Activated CD8-positive, alpha-beta T cell treated with anti-CD3 and anti-CD28 coated beads, Interleukin-2, amount 10 ng/mL, durations not matched to agents 7 days and 5 days (primary cell): ENCODE measurements around the gene CCR1. TPM values are rescaled to one million over a fixed set of nuclear protein-coding genes. Genes with fewer than 3 reads are reported as not detected.

Experiments used
- ATAC-seq: fragments of 150-1000 bp; cut with Tn5 transposase; one replicate; pipeline ENCODE4 v1.10.0; 2021; ENCODE audit warnings: moderate library complexity
- CTCF ChIA-PET: fragments of 350-600 bp; sonication (Branson Sonifier 250); formaldehyde crosslinking; loops from one replicate; lab custom pipeline; 2021; ENCODE audit warnings: antibody characterized with exemption; lab: Charles Lee
- POLR2A ChIA-PET: fragments of 350-600 bp; sonication (Branson Sonifier 250); formaldehyde crosslinking; loops from one replicate; lab custom pipeline; 2021; ENCODE audit warnings: antibody characterized with exemption; lab: Charles Lee
- DNase-seq: peaks from one replicate; pipeline ENCODE4 v3.0.0-alpha.2; 2020
- H3K27ac Mint-ChIP-seq: one replicate; pipeline ENCODE4 v1.8.0; 2021; ENCODE audit warnings: mild to moderate bottlenecking, mixed read lengths
- H3K27me3 Mint-ChIP-seq: one replicate; pipeline ENCODE4 v1.8.0; 2021; ENCODE audit warnings: low read depth, mixed read lengths
- H3K36me3 Mint-ChIP-seq: one replicate; pipeline ENCODE4 v1.8.0; 2021; ENCODE audit warnings: low read depth, mixed read lengths
- H3K4me1 Mint-ChIP-seq: one replicate; pipeline ENCODE4 v1.8.0; 2021; ENCODE audit warnings: low read depth, mixed read lengths
- H3K4me3 Mint-ChIP-seq: one replicate; pipeline ENCODE4 v1.8.0; 2021; ENCODE audit warnings: mild to moderate bottlenecking, mixed read lengths
- H3K9me3 Mint-ChIP-seq: one replicate; pipeline ENCODE4 v1.8.0; 2022; ENCODE audit warnings: mixed read lengths; ENCODE audit not compliant: insufficient read depth
- total RNA-seq, 2 experiments: library from RNA; stranded (reverse); gene quantifications; one replicate each; pipeline ENCODE4 v1.2.3, GENCODE V29; 2021

The CCR1 gene
- total RNA-seq, 2 experiments from 2014 or later, result 41.4 to 41.5 TPM

GRCh38 chr3:46231323-46231722, 23.2 kb upstream of the CCR1 start:
- ATAC-seq (no peak), DNase-seq (no peak)
- H3K4me1 Mint-ChIP-seq, result peaks cover 17% of the 10 kb centered on the region
- ChIA-PET POLR2A (no interaction called here), CTCF (interaction anchor here (0.7 kb wide), 1 partner anchor 138 kb away, joined by 4 read pairs; no protein-coding TSS in a partner anchor)
- peaks cover 9% of the 10 kb centered on the region for H3K27me3 Mint-ChIP-seq
- no peak overlapping the region for H3K4me3 Mint-ChIP-seq
- peaks cover 4% of the 10 kb centered on the region for H3K9me3 Mint-ChIP-seq
- H3K27ac Mint-ChIP-seq, result no peak overlapping the region
- peaks cover 3% of the 10 kb centered on the region for H3K36me3 Mint-ChIP-seq

- ChIA-PET CTCF (interaction anchor here (1.0 to 1.3 kb wide), 4 partner anchors 14 to 401 kb away, joined by 3 to 7 read pairs (median 6); no protein-coding TSS in a partner anchor), POLR2A (no interaction called here)
- Mint-ChIP-seq H3K4me3 (no peak overlapping the region), H3K27me3 (peaks cover 14% of the 10 kb centered on the region), H3K9me3 (peaks cover 7% of the 10 kb centered on the region), H3K36me3 (peaks cover 5% of the 10 kb centered on the region), H3K4me1 (peaks cover 13% of the 10 kb centered on the region), H3K27ac (no peak overlapping the region)
- no peak for DNase-seq
- ATAC-seq, result peak; percentile 36
Observed at GRCh38 chr3:46228260-46229242, 20.4 kb upstream of the CCR1 start.

- Mint-ChIP-seq H3K4me3 (no peak overlapping the region), H3K36me3 (peaks cover 18% of the 10 kb centered on the region), H3K27ac (peak overlapping the region; percentile 20), H3K4me1 (peaks cover 31% of the 10 kb centered on the region), H3K9me3 (peaks cover 25% of the 10 kb centered on the region), H3K27me3 (peaks cover 8% of the 10 kb centered on the region)
- ChIA-PET POLR2A (no interaction called here), CTCF (interaction anchor here (0.8 to 3.0 kb wide), 5 partner anchors 15 to 266 kb away, joined by 3 to 9 read pairs (median 4); partner anchors contain the start of gene CCR1)
- ATAC-seq (no peak), DNase-seq (no peak)
Observed at GRCh38 chr3:46222435-46223161, 14.5 kb upstream of the CCR1 start.

DNA sequence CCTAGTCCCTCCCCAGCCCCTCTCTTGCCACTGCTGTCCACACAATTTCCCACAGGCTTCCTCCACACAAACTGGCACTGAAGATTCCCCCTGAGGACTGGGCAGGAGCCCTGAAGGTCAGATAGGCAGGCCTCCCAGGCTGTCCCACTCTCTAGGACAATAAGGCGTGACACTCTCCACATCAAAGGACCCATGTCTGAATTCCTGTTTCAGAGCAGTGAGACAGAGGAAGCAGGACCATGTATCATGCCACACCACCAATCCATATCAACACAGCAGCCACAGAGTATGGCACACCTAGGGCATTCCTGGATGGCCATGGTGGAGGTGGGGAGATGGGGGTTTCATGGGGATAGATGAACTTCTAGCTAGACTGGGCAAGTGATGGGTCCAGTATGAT, 13.8 kb upstream of the CCR1 start:
- ChIA-PET CTCF (interaction anchor here (0.9 to 3.0 kb wide), 3 partner anchors 14 to 267 kb away, joined by 3 to 9 read pairs (median 5); partner anchors contain the start of gene CCR1), POLR2A (no interaction called here)
- Mint-ChIP-seq H3K9me3 (peaks cover 29% of the 10 kb centered on the region), H3K4me1 (peaks cover 38% of the 10 kb centered on the region), H3K4me3 (no peak overlapping the region), H3K27me3 (peaks cover 8% of the 10 kb centered on the region), H3K27ac (peak overlapping the region; percentile 9), H3K36me3 (peaks cover 20% of the 10 kb centered on the region)
- DNase-seq (no peak), ATAC-seq (no peak)

DNA sequence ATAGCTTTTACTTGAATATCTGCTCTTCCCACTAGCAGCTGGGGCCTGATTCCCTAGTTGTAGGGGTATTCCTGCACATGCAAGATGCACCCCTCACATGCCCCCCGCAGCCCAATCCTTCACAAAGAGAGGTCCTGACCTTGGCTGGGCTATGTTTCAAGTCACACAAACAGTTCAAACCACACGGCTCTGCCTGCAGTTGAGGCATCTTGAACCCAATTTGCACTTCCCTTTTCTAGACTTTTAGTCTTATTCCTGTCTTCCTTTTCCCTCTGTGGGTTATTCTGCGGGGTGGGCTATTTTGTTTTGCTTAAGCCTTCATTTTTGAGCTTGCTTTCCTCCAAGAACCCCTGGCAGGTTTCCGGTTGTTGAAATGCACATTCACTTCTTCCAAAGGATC, 13.3 kb upstream of the CCR1 start:
- H3K27me3 Mint-ChIP-seq, result peaks cover 6% of the 10 kb centered on the region
- no peak overlapping the region for H3K4me3 Mint-ChIP-seq
- ATAC-seq (no peak), DNase-seq (no peak)
- peaks cover 17% of the 10 kb centered on the region for H3K36me3 Mint-ChIP-seq
- H3K27ac Mint-ChIP-seq, result peak overlapping the region; percentile 9
- CTCF ChIA-PET, result interaction anchor here (3.0 kb wide), 1 partner anchor 13 kb away, joined by 9 read pairs; the partner anchor contains the start of gene CCR1
- peaks cover 26% of the 10 kb centered on the region for H3K9me3 Mint-ChIP-seq
- peaks cover 42% of the 10 kb centered on the region for H3K4me1 Mint-ChIP-seq
- POLR2A ChIA-PET, result no interaction called here

GRCh38 chr3:46218196-46218709, 10.1 kb upstream of the CCR1 start:
- H3K4me1 Mint-ChIP-seq, result peaks cover 46% of the 10 kb centered on the region
- ATAC-seq (no peak), DNase-seq (no peak)
- H3K27ac Mint-ChIP-seq, result no peak overlapping the region
- H3K36me3 Mint-ChIP-seq, result peaks cover 20% of the 10 kb centered on the region
- POLR2A ChIA-PET, result no interaction called here
- no peak overlapping the region for H3K4me3 Mint-ChIP-seq
- H3K27me3 Mint-ChIP-seq, result no peaks in the 10 kb centered on the region
- H3K9me3 Mint-ChIP-seq, result peaks cover 22% of the 10 kb centered on the region
- CTCF ChIA-PET, result interaction anchor here (0.6 to 7.2 kb wide), 7 partner anchors 10 to 432 kb away, joined by 3 to 371 read pairs (median 3); partner anchors contain the start of genes CCR1 and CCR5

GRCh38 chr3:46215810-46216414, 7.8 kb upstream of the CCR1 start:
- H3K4me1 Mint-ChIP-seq, result peaks cover 26% of the 10 kb centered on the region
- POLR2A ChIA-PET, result interaction anchor here (1.1 to 4.7 kb wide), 3 partner anchors 84 to 154 kb away, joined by 3 to 43 read pairs (median 3); partner anchors contain the start of gene CCR5

DNA sequence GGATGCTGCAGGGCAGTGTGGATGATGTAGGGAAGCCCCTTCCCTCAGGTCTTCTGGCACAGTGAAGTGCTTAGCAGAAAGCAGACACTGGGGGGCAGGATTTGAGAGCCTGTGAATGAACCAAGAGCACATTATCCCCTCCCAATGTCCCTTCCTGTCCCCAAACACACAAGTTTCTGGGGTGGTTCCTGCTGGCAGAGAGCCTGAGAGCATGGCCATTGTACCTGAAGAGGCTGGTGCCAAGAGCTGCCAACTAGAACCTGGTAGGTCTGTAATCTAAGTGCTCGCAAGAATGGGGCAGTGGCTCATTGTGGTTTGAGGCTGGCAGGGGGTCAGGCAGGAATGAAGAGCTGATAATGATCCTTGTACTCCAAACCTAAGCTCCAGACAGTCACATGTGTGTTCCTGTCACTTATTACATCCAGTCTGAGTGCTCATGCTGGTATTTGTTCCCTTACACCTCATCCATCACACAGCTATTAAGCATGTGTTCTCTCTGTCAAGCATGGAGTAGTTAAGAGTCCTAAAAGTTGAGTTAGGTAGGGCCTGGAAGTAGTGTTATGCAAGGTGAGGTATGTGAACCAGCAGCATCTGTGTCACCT, 6.7 kb upstream of the CCR1 start:
- POLR2A ChIA-PET, result interaction anchor here (1.1 to 4.7 kb wide), 4 partner anchors 85 to 155 kb away, joined by 3 to 43 read pairs (median 4); partner anchors contain the start of gene CCR5
- H3K4me1 Mint-ChIP-seq, result peaks cover 32% of the 10 kb centered on the region
- DNase-seq (peak; percentile 64), ATAC-seq (peak; percentile 13)
- CTCF ChIA-PET, result interaction anchor here (0.6 to 7.2 kb wide), 30 partner anchors 9 to 604 kb away, joined by 3 to 371 read pairs (median 7); partner anchors contain the start of genes CCR2 and CCR5
- no peak overlapping the region for H3K27ac Mint-ChIP-seq
- H3K9me3 Mint-ChIP-seq, result peaks cover 20% of the 10 kb centered on the region
- H3K4me3 Mint-ChIP-seq, result no peak overlapping the region
- peaks cover 18% of the 10 kb centered on the region for H3K36me3 Mint-ChIP-seq
- H3K27me3 Mint-ChIP-seq, result no peaks in the 10 kb centered on the region

More at GRCh38 chr3:46215810-46216414, 7.8 kb upstream of the CCR1 start:
- peaks cover 20% of the 10 kb centered on the region for H3K36me3 Mint-ChIP-seq
- DNase-seq (no peak), ATAC-seq (no peak)
- H3K9me3 Mint-ChIP-seq, result peaks cover 22% of the 10 kb centered on the region
- H3K27me3 Mint-ChIP-seq, result no peaks in the 10 kb centered on the region
- no peak overlapping the region for H3K4me3 Mint-ChIP-seq
- H3K27ac Mint-ChIP-seq, result no peak overlapping the region
- CTCF ChIA-PET, result interaction anchor here (1.0 to 7.2 kb wide), 25 partner anchors 8 to 273 kb away, joined by 3 to 371 read pairs (median 7); partner anchors contain the start of genes CCR1, CCR2 and CCR5

GRCh38 chr3:46213201-46213600, 5.1 kb upstream of the CCR1 start:
- CTCF ChIA-PET, result interaction anchor here (1.0 to 7.2 kb wide), 33 partner anchors 11 to 372 kb away, joined by 3 to 371 read pairs (median 5); partner anchors contain the start of genes CCR5, CCR5AS and CCRL2

GRCh38 chr3:46212101-46212500, 4.0 kb upstream of the CCR1 start:
- H3K9me3 Mint-ChIP-seq, result no peaks in the 10 kb centered on the region
- no peak overlapping the region for H3K27ac Mint-ChIP-seq
- H3K4me1 Mint-ChIP-seq, result peaks cover 45% of the 10 kb centered on the region
- no peak overlapping the region for H3K4me3 Mint-ChIP-seq
- ChIA-PET CTCF (interaction anchor here (2.3 kb wide), 1 partner anchor 57 kb away, joined by 5 read pairs; no protein-coding TSS in a partner anchor), POLR2A (no interaction called here)
- no peaks in the 10 kb centered on the region for H3K27me3 Mint-ChIP-seq
- ATAC-seq (no peak), DNase-seq (no peak)
- H3K36me3 Mint-ChIP-seq, result peaks cover 15% of the 10 kb centered on the region

More at GRCh38 chr3:46213201-46213600, 5.1 kb upstream of the CCR1 start:
- POLR2A ChIA-PET, result interaction anchor here (0.7 to 4.7 kb wide), 4 partner anchors 56 to 157 kb away, joined by 3 to 43 read pairs (median 6); partner anchors contain the start of gene CCR5
- no peak overlapping the region for H3K4me3 Mint-ChIP-seq
- no peak overlapping the region for H3K27ac Mint-ChIP-seq
- H3K4me1 Mint-ChIP-seq, result peaks cover 46% of the 10 kb centered on the region
- ATAC-seq (peak; percentile 73), DNase-seq (peak; percentile 61)
- H3K27me3 Mint-ChIP-seq, result no peaks in the 10 kb centered on the region
- H3K36me3 Mint-ChIP-seq, result peaks cover 8% of the 10 kb centered on the region
- peaks cover 8% of the 10 kb centered on the region for H3K9me3 Mint-ChIP-seq
